Measurements from ENCODE around the gene SGMS1.
A peak's percentile ranks its signal among the peaks of the same experiment; 100 is the strongest.

The SGMS1 gene

GRCh38 chr10:50610368-50610767, 13.4 kb downstream of the SGMS1 start:
- DNase-seq (ENCODE audit: low spot score) = no peak

GRCh38 chr10:50607356-50607925, 16.3 kb downstream of the SGMS1 start:
- DNase-seq (ENCODE audit: low spot score) = no peak

- no peak for DNase-seq (ENCODE audit: low spot score)
These were observed 17.8 kb downstream of the SGMS1 start for GRCh38 chr10:50605951-50606270.

GRCh38 chr10:50605269-50605950, 18.3 kb downstream of the SGMS1 start:
- peak; percentile 77 for DNase-seq (ENCODE audit: low spot score)

- no peak for DNase-seq (ENCODE audit: low spot score)
These were observed 18.9 kb downstream of the SGMS1 start for GRCh38 chr10:50604809-50605208.

- no peak for DNase-seq (ENCODE audit: low spot score)
These were observed 19.6 kb downstream of the SGMS1 start for GRCh38 chr10:50604049-50604640.

- DNase-seq (ENCODE audit: low spot score) = no peak
These were observed 20.5 kb downstream of the SGMS1 start for GRCh38 chr10:50603151-50603850.

GRCh38 chr10:50601974-50602373, 21.8 kb downstream of the SGMS1 start:
- DNase-seq (ENCODE audit: low spot score) = no peak

- no peak for DNase-seq (ENCODE audit: low spot score)
These were observed 22.8 kb downstream of the SGMS1 start for GRCh38 chr10:50600831-50601477.

- no peak for DNase-seq (ENCODE audit: low spot score)
These were observed 23.5 kb downstream of the SGMS1 start for GRCh38 chr10:50600286-50600685.

GRCh38 chr10:50596897-50597296, 26.9 kb downstream of the SGMS1 start:
- DNase-seq (ENCODE audit: low spot score) = no peak

GRCh38 chr10:50596456-50596855, 27.3 kb downstream of the SGMS1 start:
- no peak for DNase-seq (ENCODE audit: low spot score)

- DNase-seq (ENCODE audit: low spot score) = no peak
These were observed 28.0 kb downstream of the SGMS1 start for GRCh38 chr10:50595785-50596184.

- no peak for DNase-seq (ENCODE audit: low spot score)
These were observed 30.0 kb downstream of the SGMS1 start for GRCh38 chr10:50593523-50594376.

- no peak for DNase-seq (ENCODE audit: low spot score)
These were observed 30.8 kb downstream of the SGMS1 start for GRCh38 chr10:50592961-50593418.

- no peak for DNase-seq (ENCODE audit: low spot score)
These were observed 32.8 kb downstream of the SGMS1 start for GRCh38 chr10:50590935-50591334.

- DNase-seq (ENCODE audit: low spot score) = no peak
These were observed 37.0 kb downstream of the SGMS1 start for GRCh38 chr10:50586740-50587088.

- peak; percentile 44 for DNase-seq (ENCODE audit: low spot score)
These were observed 37.6 kb downstream of the SGMS1 start for GRCh38 chr10:50585921-50586739.

GRCh38 chr10:50582766-50583762, 40.7 kb downstream of the SGMS1 start:
- no peak for DNase-seq (ENCODE audit: low spot score)

- DNase-seq (ENCODE audit: low spot score) = no peak
These were observed 41.7 kb downstream of the SGMS1 start for GRCh38 chr10:50582046-50582445.
